SK-N-SH treated with all-trans-retinoic acid at 6 μM for 48 hours (cell line): ENCODE measurements around the gene SVIL.

Source experiments
- ARNTL ChIP-seq: fragments of 450-650 bp; formaldehyde crosslinking; IDR thresholded peaks from 2 replicates; pipeline ENCODE4 v1.5.0; 2020; ENCODE audit warnings: low read depth, mild to moderate bottlenecking, moderate library complexity, borderline replicate concordance
- BACH2 ChIP-seq: fragments of 250-450 bp; sonication (Bioruptor Pico); IDR thresholded peaks from 2 replicates; pipeline ENCODE4 v1.9.0; 2021; ENCODE audit warnings: mild to moderate bottlenecking, borderline replicate concordance
- CSDC2 ChIP-seq: fragments of 250-450 bp; sonication (Bioruptor Pico); IDR thresholded peaks from 2 replicates; pipeline ENCODE4 v1.5.0; 2020; ENCODE audit warnings: mild to moderate bottlenecking, moderate library complexity
- CSRNP3 ChIP-seq: fragments of 250-450 bp; sonication (Bioruptor Pico); IDR thresholded peaks from 2 replicates; pipeline ENCODE4 v1.5.1; 2021; ENCODE audit warnings: mild to moderate bottlenecking, moderate library complexity
- ESRRG ChIP-seq: fragments of 250-450 bp; sonication (Bioruptor Pico); IDR thresholded peaks from 2 replicates; pipeline ENCODE4 v1.6.1; 2021; ENCODE audit warnings: mild to moderate bottlenecking
- PATZ1 ChIP-seq: fragments of 250-450 bp; sonication (Bioruptor Pico); IDR thresholded peaks from 2 replicates; pipeline ENCODE4 v1.8.0; 2020; ENCODE audit warnings: mild to moderate bottlenecking, moderate library complexity, borderline replicate concordance
- ZFP3 ChIP-seq: fragments of 250-450 bp; sonication (Bioruptor Pico); IDR thresholded peaks from 2 replicates; pipeline ENCODE4 v1.5.0; 2020; ENCODE audit warnings: mild to moderate bottlenecking, moderate library complexity

DNA sequence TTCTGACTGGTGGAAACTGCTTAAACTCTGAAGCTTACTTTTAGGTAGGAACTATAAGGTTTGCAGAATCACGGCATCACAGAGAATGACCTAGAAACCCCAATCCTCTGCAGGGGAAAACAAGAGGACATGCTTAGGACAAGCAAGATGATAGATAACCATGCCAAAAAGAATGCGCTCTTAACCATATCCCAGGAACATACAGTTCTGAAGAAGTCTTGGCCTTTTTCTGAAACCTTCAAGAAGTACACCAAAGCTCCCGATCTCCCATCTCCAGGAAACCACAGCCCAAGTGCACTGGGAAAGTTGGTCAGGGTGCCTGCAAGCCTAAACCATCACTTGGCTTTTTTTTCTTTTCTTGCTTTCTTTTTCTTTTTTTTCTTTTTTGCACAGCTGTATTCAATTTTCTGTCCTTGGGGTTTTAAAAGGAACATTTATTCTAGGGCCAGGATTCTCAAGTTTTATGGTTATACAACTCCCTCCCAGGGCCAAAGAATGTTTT lies 12.2 kb upstream of the SVIL start:
- TF ChIP-seq BACH2 (CRISPR knock-in tag) (no peak), CSRNP3 (CRISPR knock-in tag) (no peak), ARNTL (CRISPR knock-in tag) (no peak), PATZ1 (CRISPR knock-in tag) (no peak), ZFP3 (CRISPR knock-in tag) (no peak), ESRRG (CRISPR knock-in tag) (no peak), CSDC2 (CRISPR knock-in tag) (no peak)
